Chondrocyte (in vitro differentiated cells): ENCODE measurements around the gene EZH1. TPM values are rescaled to one million over a fixed set of nuclear protein-coding genes. Genes with fewer than 3 reads are reported as not detected.
"Not testable (repeated sequence)": the region's sequence is repeated elsewhere in the genome, so short reads cannot be mapped to it uniquely, and the experiment has no call there.

ENCODE experiments used
- DNase-seq: peaks from one replicate; pipeline ENCODE4 v3.0.0; 2021; ENCODE audit warnings: mixed read lengths, low spot score
- H3K27ac Mint-ChIP-seq: one replicate; pipeline ENCODE4 v1.8.0; 2021; ENCODE audit warnings: mild to moderate bottlenecking, moderate library complexity, mixed read lengths; ENCODE audit not compliant: unreplicated experiment
- H3K27me3 Mint-ChIP-seq: 2 replicates; pipeline ENCODE4 v1.8.0; 2021; ENCODE audit warnings: low read depth, mixed read lengths
- H3K36me3 Mint-ChIP-seq: 2 replicates; pipeline ENCODE4 v1.8.0; 2021; ENCODE audit warnings: low read depth, mixed read lengths
- H3K4me1 Mint-ChIP-seq: 2 replicates; pipeline ENCODE4 v1.8.0; 2021; ENCODE audit warnings: low read depth, mild to moderate bottlenecking, mixed read lengths
- H3K4me3 Mint-ChIP-seq: one replicate; pipeline ENCODE4 v1.8.0; 2021; ENCODE audit warnings: mild to moderate bottlenecking, moderate library complexity, mixed read lengths; ENCODE audit not compliant: unreplicated experiment
- H3K9me3 Mint-ChIP-seq: 2 replicates; pipeline ENCODE4 v1.8.0; 2021; ENCODE audit warnings: low read depth, mixed read lengths
- total RNA-seq: library from RNA; stranded (reverse); gene quantifications from 3 replicates; pipeline ENCODE4 v1.2.1, GENCODE V29; 2021
- TF ChIP-seq, protein P1 (sequence below): fragments of 200-600 bp; sonication (generic); IDR thresholded peaks from 2 replicates; pipeline ENCODE4 v1.5.0; 2021; ENCODE audit warnings: antibody characterized with exemption, mild to moderate bottlenecking, moderate library complexity

EZH1 gene
- total RNA-seq, 1 donor from 2014 or later: 22.2 TPM

GRCh38 chr17:42667088-42667951, 77.5 kb downstream of the EZH1 start:
- TF ChIP-seq, protein P1, sequence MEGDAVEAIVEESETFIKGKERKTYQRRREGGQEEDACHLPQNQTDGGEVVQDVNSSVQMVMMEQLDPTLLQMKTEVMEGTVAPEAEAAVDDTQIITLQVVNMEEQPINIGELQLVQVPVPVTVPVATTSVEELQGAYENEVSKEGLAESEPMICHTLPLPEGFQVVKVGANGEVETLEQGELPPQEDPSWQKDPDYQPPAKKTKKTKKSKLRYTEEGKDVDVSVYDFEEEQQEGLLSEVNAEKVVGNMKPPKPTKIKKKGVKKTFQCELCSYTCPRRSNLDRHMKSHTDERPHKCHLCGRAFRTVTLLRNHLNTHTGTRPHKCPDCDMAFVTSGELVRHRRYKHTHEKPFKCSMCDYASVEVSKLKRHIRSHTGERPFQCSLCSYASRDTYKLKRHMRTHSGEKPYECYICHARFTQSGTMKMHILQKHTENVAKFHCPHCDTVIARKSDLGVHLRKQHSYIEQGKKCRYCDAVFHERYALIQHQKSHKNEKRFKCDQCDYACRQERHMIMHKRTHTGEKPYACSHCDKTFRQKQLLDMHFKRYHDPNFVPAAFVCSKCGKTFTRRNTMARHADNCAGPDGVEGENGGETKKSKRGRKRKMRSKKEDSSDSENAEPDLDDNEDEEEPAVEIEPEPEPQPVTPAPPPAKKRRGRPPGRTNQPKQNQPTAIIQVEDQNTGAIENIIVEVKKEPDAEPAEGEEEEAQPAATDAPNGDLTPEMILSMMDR: no peak
- no peak for DNase-seq
- no peaks in the 10 kb centered on the region for H3K9me3 Mint-ChIP-seq
- no peak overlapping the region for H3K4me3 Mint-ChIP-seq
- H3K27ac Mint-ChIP-seq: peak overlapping the region; percentile 77
- H3K27me3 Mint-ChIP-seq: no peaks in the 10 kb centered on the region
- H3K4me1 Mint-ChIP-seq: peaks cover 31% of the 10 kb centered on the region
- peaks cover 28% of the 10 kb centered on the region for H3K36me3 Mint-ChIP-seq

DNA sequence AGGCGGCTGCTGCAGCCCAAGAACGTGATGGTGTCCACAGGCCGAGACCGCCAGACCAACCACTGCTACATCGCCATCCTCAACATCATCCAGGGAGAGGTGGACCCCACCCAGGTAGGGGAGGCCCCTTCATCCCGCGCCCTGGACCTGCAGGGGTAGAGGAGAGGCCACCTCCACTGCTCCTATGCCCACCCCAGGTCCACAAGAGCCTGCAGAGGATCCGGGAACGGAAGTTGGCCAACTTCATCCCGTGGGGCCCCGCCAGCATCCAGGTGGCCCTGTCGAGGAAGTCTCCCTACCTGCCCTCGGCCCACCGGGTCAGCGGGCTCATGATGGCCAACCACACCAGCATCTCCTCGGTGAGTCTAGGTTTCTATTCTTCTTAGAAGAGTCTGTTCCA, 78.7 kb downstream of the EZH1 start:
- H3K27ac Mint-ChIP-seq, H3K4me3 Mint-ChIP-seq, DNase-seq, H3K27me3 Mint-ChIP-seq, H3K9me3 Mint-ChIP-seq: not testable (repeated sequence)
- Mint-ChIP-seq H3K36me3 (peaks cover 26% of the 10 kb centered on the region), H3K4me1 (peaks cover 28% of the 10 kb centered on the region)

GRCh38 chr17:42665581-42666001, 79.2 kb downstream of the EZH1 start:
- TF ChIP-seq, protein P1: no peak
- Mint-ChIP-seq H3K27ac (peak overlapping the region; percentile 61), H3K27me3 (no peaks in the 10 kb centered on the region), H3K4me1 (peaks cover 32% of the 10 kb centered on the region), H3K36me3 (peaks cover 24% of the 10 kb centered on the region), H3K9me3 (no peaks in the 10 kb centered on the region), H3K4me3 (no peak overlapping the region)
- no peak for DNase-seq

- Mint-ChIP-seq H3K9me3 (peaks cover 5% of the 10 kb centered on the region), H3K27me3 (no peaks in the 10 kb centered on the region), H3K27ac (peak overlapping the region; percentile 84), H3K36me3 (peaks cover 10% of the 10 kb centered on the region), H3K4me1 (peaks cover 23% of the 10 kb centered on the region), H3K4me3 (peak overlapping the region; percentile 62)
- TF ChIP-seq, protein P1: no peak
- DNase-seq: no peak
Measured at GRCh38 chr17:42660692-42661345, 84.0 kb downstream of the EZH1 start.

DNA sequence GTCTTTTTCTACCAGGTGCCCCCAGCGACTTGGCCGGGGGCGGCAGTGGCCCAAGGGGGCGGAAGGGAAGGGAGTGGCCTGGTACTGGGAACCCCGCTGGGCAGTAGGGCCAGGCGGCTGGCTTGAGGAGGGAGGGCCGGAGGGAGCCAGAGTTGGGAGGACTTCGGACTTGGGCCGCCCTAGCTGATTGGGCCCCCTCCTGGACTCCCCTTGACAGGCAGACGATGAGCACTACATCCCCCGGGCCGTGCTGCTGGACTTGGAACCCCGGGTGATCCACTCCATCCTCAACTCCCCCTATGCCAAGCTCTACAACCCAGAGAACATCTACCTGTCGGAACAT, 84.9 kb downstream of the EZH1 start:
- Mint-ChIP-seq H3K4me3 (peak overlapping the region; percentile 89), H3K4me1 (peaks cover 23% of the 10 kb centered on the region), H3K27ac (peak overlapping the region; percentile 85)
- H3K9me3 Mint-ChIP-seq, H3K36me3 Mint-ChIP-seq, DNase-seq, H3K27me3 Mint-ChIP-seq: not testable (repeated sequence)

DNA sequence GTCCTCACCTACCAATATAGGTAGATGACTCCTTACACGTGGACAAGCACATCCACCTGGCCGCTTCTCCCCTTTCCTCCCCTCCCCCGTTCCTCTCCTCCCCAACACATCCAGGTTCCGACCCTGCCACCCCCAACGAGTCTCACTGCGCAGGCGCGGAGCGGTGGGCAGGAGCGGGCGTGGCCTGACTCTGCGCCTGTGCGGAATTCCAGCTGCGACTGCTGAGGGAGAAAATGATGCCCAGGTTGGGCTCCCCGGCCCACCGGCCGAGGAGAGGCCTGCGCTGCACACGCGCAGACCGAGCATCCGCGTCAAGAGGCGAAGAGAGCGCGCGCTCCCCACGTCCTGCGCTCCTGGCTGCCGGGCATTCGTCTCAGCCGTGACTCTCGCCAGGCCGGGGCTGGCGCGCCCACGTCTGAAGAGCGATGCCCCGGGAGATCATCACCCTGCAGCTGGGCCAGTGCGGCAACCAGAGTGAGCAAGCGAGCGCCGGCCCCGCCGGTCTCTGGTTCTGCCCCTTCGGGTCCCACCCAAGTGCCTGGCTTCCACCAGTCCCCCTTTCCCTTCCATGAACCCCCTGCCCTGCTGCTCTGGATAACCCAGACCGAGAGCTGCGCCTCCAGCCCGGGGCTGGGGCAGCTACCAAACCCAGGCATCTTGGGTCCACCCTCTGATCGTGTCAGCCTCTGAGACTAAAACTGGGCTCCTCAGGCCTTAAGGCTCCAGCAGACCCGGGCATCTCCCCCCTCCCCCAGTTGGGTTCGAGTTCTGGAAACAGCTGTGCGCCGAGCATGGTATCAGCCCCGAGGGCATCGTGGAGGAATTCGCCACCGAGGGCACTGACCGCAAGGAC, 85.5 kb downstream of the EZH1 start, which contains the start of gene TUBG2:
Gene TUBG2 (plus strand): TSS at position 206 of the 853 bp plus-strand sequence. CDS start 220 bp downstream, at position 426.
- peaks cover 2% of the 10 kb centered on the region for H3K36me3 Mint-ChIP-seq
- H3K27ac Mint-ChIP-seq: peak within 1 kb of the TSS; percentile 85
- H3K27me3 Mint-ChIP-seq: no peaks in the 10 kb centered on the region
- H3K4me3 Mint-ChIP-seq: peak within 1 kb of the TSS; percentile 89
- peaks cover 5% of the 10 kb centered on the region for H3K9me3 Mint-ChIP-seq
- TF ChIP-seq, protein P1: no peak
- peaks cover 23% of the 10 kb centered on the region for H3K4me1 Mint-ChIP-seq
- peak; percentile 94 for DNase-seq
